Activated T-cell treated with anti-CD3 and anti-CD28 coated beads for 48 hours (primary cell): ENCODE measurements around the gene FIGN.

Experiments
- DNase-seq: peaks from one replicate; pipeline ENCODE4 v3.0.0-alpha.2; 2020; ENCODE audit warnings: low read depth

FIGN gene

DNA sequence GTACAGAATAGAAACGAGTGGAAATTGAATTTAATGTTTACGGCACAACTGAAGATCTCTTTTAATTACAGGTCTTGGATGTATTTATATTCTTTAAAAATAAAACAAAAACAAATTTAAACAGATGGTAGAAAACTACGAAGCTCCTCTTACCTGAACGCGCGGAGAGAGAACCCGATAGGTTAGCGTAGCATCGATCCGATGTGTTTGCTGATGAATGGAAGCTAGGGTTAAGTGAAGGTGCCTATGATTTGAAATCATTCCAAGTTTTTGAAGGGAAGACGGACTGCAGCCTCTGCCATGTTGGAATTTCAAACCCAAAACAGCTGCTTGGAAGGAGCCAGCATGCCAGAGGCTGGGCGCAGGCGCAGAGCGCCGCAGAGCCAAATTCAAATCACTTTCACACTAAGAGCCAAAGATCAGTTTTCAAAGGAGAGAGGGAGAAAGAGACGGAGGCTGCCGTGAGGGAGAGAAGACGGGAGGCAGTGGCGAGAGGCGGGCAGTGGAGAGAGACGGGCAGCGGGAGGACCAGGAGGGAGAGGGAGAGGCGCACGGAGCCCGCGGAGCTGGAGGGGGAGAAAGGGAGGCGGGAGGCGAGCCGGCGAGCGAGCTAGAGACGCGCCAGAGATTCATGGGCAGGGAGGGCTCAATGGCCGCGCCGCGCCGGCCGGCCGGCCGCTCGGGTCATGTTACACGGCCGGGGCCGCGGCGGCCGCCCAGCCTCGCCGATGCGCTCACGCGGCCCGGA, at the start of gene FIGN:
FIGN (minus strand) TSS at position 324 of the 748 bp plus-strand sequence. CDS start 1,081 bp downstream, outside the sequence.
- no peak for DNase-seq

DNA sequence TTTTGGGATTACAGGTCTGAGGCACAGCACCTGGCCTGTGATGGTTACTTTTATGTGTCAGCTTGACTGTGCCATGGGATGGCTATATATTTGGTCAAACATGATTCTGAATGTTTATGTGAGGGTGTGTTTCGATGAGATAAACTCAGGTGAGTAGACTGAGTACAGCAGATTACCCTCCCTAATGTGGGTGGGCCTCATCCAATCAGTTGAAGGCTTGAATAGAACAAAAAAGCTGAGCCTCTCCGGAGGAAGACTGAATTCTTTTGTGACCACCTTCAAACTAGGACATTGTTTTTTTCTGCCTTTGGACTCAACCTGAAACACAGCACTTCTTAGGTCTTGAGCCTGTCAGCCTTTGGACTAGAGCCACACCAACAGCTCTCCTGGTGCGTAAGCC, 49.4 kb upstream of the FIGN start:
- DNase-seq = no peak

DNA sequence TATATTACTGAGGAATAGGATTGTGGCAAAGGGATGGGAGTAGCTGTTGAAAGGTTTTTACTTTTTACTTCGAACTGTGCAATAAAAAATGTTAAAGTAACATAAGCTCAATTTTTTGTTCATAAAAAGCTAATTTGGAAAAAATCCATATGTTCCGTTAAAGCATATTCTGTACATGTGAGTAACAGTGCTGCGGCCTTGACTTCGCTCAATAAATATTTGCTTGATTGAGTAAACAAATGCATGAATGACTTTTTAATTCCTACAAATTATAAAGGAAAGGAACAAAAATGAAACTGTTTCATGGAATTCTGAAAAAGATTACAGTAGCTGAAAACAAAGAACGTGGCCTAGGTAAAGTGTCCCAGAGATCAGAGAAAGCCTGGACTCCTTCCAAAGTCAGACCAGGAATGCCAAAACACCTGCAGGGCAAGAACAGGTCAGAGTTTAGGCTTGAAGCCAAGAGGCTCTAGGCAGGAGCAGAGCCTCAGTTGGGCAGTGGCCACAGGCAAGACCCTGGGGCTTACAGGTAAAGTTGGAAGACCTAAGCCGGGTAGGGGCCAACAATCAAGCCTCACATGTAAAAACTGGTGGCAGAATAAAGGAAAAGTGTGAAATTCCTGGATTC, 44.3 kb upstream of the FIGN start:
- no peak for DNase-seq

GRCh38 chr2:163778045-163778781, 42.4 kb upstream of the FIGN start:
- no peak for DNase-seq

DNA sequence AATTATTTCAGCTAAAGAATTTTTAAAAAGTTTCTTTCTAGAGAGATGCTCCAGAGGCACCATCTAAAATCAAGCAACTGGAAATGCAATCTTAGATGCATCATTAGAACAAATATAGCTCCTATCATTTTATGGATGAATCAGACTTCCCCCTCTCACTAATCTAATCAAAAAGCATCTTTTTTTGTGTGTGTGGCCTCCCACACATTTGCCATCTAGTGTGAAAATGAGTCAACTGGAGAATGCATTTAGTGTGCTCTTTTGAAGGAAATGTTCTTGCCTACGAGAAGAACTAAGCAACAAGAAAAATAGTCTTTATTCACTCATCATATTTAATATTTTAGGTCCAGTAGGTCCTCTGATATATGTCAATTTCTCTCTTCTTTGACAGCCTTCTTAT, 39.5 kb upstream of the FIGN start:
- DNase-seq = no peak

DNA sequence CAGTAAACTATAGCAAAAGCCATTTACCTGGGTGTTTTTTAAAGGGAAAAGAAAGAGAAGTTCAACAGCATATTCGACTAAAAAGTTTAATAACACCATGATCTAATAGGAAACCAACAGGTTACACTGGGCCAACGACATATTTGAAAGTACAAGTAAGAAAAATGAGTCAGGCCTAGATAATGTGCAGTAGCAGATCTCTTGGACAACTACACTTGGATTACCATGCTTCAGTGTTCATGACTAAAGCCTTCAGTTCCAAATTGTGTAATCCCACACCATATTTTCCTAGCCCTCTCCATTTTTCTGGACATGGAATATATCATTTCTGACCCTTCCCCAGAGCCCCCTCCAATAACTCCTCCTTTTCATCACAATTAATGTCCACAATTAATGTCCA, 39.1 kb upstream of the FIGN start:
- no peak for DNase-seq

- DNase-seq = no peak
These were observed 37.5 kb upstream of the FIGN start for GRCh38 chr2:163773276-163773675.

- DNase-seq = no peak
These were observed 35.8 kb upstream of the FIGN start for GRCh38 chr2:163771596-163771995.

DNA sequence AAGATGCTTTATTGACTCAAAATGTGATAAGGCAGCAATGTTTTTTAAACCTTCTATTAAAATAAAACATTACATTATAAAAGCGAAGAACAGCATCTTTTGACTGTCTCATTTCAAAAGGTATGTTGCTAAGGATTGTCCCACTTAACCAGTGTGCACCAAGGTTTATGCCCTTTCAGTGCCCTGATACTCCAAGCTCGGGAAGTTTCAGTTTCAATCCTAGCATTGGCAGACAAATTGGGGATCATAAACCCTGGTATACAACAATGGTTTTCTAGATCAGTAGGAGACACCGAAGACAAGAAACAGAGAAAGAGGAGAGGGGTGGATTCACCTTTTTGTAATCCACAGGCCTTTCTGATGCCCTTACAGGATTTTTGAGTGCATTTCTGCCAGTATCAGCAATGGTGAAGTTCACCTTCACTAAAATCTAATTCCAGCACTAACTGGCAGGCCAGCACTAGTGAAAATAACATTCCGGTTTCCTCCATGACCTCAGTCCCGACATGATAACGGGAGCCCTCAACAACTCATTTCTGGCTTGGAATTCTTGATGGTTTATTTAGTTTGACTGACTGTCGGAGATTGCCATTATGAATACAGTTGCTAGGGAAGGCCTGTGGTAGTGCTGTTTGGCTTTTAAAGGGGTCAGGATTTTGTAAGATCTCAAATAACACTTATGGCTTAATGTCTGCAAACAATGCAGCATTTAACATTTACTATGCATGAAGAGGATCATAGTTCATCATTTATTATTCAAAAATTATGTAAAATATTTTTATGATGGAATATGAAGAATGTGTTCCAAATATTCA, 33.3 kb upstream of the FIGN start:
- DNase-seq = no peak

GRCh38 chr2:163767097-163767496, 31.3 kb upstream of the FIGN start:
- no peak for DNase-seq

- no peak for DNase-seq
These were observed 28.8 kb upstream of the FIGN start for GRCh38 chr2:163764566-163764965.

DNA sequence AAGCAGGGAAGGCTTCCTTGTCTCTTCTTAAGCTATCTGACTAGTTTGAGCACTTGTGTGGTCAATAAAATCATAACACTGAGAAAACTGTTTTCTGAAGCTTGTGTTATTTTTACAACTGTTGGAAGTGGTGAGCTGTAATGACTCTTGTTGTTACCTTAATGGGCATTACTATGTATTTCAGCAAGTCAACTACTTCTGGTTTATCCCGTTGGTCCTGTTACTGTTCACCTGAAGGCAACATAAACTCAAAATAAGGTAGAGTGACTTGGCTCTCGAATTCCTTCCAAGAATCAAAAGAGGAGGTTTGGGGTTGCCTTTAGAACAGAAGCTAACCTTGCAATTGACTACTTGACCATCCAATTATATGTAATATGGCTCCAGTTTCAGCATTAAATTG, 23.2 kb upstream of the FIGN start:
- DNase-seq = no peak

- no peak for DNase-seq
These were observed 22.0 kb upstream of the FIGN start for GRCh38 chr2:163757814-163758213.

- DNase-seq = no peak
These were observed 20.8 kb upstream of the FIGN start for GRCh38 chr2:163756588-163756987.

GRCh38 chr2:163755366-163755765, 19.6 kb upstream of the FIGN start:
- no peak for DNase-seq

DNA sequence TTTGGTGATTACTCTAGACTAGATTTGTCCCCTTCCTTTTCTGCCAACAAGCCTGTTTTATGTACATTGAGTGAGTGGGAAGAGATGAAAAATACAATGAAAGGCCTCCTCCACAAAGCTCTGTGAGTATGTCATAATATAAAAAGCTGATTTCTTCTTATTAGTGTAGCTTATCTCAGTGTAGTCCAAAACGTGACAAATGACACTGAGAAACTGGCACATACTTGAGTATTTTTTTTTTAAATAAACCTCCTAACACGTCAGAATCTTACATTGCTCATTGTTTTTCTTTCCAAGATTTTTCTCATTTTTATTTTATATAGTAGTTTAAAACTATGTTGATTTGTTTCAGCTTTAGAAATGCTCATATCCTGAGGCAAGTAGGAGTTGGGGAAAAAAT, 17.9 kb upstream of the FIGN start:
- no peak for DNase-seq

DNA sequence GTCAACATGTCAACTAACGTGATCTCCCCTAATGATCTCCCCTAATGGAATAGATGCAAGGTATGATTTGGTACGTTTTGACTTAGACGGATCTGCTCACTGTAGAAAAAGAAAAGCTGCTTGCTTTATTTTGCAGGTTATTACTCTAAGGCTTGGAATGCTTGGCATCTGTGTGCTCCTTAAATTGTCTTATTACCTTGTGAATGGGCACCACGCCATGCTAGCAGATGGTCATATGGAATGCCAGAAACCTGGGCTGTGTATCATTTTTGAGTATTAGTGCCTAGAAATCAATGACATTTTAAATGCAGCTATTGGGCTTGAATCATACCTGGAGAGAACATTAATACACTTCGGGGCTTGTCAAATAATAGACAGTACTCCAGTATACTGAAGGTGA, 16.5 kb upstream of the FIGN start:
- no peak for DNase-seq

DNA sequence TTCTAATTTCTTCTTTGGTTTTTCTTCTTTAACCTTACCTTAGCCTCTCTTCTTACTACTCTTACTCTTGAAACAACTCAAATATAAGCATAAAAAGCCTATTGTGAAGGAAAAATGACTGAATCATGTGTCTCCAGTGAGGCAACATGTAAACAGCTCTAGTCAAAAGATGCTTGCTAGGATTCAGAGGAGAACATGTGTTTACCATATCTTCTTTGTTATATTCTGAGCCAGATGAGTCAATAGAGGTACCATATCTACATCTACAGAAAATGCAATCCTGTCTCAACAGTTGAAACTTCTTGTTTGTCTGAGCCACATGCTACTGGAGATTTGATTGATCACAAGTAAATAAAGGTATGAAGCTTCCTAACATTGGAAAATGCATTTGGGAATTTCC, 15.9 kb upstream of the FIGN start:
- no peak for DNase-seq

- no peak for DNase-seq
These were observed 12.6 kb upstream of the FIGN start for GRCh38 chr2:163748420-163748819.

DNA sequence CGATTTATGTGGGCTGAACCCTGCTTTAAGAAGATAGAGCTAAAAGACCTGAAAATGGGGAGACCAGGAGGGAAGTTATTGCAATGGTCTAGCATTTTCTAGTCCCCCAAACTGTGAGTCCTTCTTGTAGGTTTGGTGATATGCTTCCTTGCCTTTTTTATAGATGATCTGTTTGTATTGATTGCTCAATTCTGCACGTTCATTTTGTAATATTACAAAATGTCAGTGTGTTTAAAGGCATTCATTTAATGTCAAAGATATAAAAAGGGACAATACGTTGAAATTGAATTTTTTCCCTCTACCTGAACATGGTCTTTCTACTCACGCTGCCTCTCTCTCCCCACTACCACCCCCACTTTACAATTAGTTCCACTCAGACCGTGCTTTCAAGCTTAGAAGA, 5.6 kb upstream of the FIGN start:
- DNase-seq = no peak

- DNase-seq = no peak
These were observed 1.8 kb upstream of the FIGN start for GRCh38 chr2:163737563-163737962.

DNA sequence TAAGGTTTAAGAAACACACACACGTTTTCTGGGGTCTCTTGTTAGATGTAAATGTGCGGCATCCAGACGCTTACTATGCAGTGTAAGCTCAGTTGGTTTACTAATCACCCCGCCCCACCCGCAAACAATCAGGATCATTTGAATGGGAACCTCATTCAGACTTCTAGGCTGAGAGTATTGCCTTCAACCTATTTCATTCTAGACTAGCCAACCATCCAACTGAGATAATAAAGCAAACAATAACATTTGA, 1.3 kb upstream of the FIGN start:
- no peak for DNase-seq
